K562 (cell line): ENCODE results near the gene CHRNB4.

ENCODE experiments used
- EP300 ChIP-seq: IDR thresholded peaks from 2 replicates; pipeline ENCODE4 v1.6.1; 2012; ENCODE audit warnings: low read length, improper control_type of control experiment
- FOXM1 ChIP-seq, 2 experiments: fragments of 450-650 bp in 1 of 2; sonication (generic) in 1 of 2; formaldehyde crosslinking in 1 of 2; IDR thresholded peaks; 2 replicates each; pipeline versions ENCODE4 v1.6.1 to v1.9.0; 2017 to 2022; ENCODE audit warnings: low read depth in 2 of 2, mild to moderate bottlenecking in 2 of 2, missing genetic modification reagents in 1 of 2, moderate library complexity in 1 of 2
- GATAD2A ChIP-seq: fragments of 450-650 bp; IDR thresholded peaks from 2 replicates; pipeline ENCODE4 v1.6.1; 2017
- USF2 ChIP-seq: sonication (generic); formaldehyde crosslinking; IDR thresholded peaks from 2 replicates; pipeline ENCODE4 v1.5.0; 2020; ENCODE audit warnings: missing genetic modification reagents
- TF ChIP-seq, protein P1 (sequence below), 3 experiments: IDR thresholded peaks in 2 of 3; conservative IDR thresholded peaks in 1 of 3; 2 replicates each; pipeline ENCODE4 v1.5.1; 2011 to 2012; ENCODE audit warnings: low read length in 3 of 3, mild to moderate bottlenecking in 3 of 3, control low read depth in 2 of 3, improper control_type of control experiment in 1 of 3, inconsistent platforms in 1 of 3, low read depth in 1 of 3, mixed read lengths in 1 of 3, moderate library complexity in 1 of 3; ENCODE audit not compliant: insufficient read depth in 2 of 3

GRCh38 chr15:78640527-78641101 is 396 bp downstream of the CHRNB4 start:
- TF ChIP-seq USF2: no peak
- TF ChIP-seq EP300: no peak
- TF ChIP-seq, protein P1, sequence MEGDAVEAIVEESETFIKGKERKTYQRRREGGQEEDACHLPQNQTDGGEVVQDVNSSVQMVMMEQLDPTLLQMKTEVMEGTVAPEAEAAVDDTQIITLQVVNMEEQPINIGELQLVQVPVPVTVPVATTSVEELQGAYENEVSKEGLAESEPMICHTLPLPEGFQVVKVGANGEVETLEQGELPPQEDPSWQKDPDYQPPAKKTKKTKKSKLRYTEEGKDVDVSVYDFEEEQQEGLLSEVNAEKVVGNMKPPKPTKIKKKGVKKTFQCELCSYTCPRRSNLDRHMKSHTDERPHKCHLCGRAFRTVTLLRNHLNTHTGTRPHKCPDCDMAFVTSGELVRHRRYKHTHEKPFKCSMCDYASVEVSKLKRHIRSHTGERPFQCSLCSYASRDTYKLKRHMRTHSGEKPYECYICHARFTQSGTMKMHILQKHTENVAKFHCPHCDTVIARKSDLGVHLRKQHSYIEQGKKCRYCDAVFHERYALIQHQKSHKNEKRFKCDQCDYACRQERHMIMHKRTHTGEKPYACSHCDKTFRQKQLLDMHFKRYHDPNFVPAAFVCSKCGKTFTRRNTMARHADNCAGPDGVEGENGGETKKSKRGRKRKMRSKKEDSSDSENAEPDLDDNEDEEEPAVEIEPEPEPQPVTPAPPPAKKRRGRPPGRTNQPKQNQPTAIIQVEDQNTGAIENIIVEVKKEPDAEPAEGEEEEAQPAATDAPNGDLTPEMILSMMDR (IDR thresholded peaks at IDR 0.05 in 2 of 3, conservative IDR thresholded peaks at IDR 0.05 in 1 of 3; ENCODE audit: insufficient read depth in 2 of 3, low read depth in 1 of 3, low read length in 3 of 3): no peak
- no peak for TF ChIP-seq FOXM1 (IDR thresholded peaks at IDR 0.05; ENCODE audit: low read depth)
- TF ChIP-seq FOXM1 (CRISPR knock-in tag; IDR thresholded peaks at IDR 0.05; ENCODE audit: low read depth): no peak
- TF ChIP-seq GATAD2A: no peak
